Peyer's patch (tissue), 4 donors: ENCODE results near the gene SMNDC1.

Source experiments
- POLR2A ChIP-seq, 2 donors: fragments of 450-650 bp; IDR thresholded peaks; one replicate each; pipeline ENCODE4 v1.5.1; 2017; ENCODE audit warnings: antibody characterized with exemption in 2 of 2, mild to moderate bottlenecking in 2 of 2, moderate library complexity in 2 of 2
- TF ChIP-seq, protein P1 (sequence below), 6 experiments: fragments of 450-650 bp in 4 of 6; fragments of 200-600 bp in 2 of 6; sonication (generic) in 1 of 6; IDR thresholded peaks; one replicate each; pipeline ENCODE4 v1.5.1; 2017 to 2019; ENCODE audit warnings: antibody characterized with exemption in 6 of 6, mild to moderate bottlenecking in 3 of 6, moderate library complexity in 1 of 6

DNA sequence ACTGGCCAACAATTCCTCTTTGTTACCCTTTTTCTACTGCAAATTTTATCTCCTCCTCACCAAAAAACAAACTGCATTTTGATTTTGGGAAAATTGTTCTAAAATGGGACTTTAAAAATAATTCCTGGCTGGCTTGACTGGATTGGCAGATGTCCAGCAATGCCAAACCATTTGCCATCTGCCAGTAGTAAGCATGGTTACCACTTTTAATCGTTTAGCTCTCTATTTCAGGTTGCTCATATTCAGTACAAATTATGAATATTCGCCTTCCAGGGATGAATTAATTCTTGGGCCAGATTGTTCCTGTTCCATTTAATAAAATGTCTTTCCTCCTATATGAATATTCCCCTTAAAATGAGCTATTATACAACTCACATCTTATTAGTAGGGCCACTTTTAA, 35.7 kb downstream of the SMNDC1 start:
- TF ChIP-seq, protein P1, sequence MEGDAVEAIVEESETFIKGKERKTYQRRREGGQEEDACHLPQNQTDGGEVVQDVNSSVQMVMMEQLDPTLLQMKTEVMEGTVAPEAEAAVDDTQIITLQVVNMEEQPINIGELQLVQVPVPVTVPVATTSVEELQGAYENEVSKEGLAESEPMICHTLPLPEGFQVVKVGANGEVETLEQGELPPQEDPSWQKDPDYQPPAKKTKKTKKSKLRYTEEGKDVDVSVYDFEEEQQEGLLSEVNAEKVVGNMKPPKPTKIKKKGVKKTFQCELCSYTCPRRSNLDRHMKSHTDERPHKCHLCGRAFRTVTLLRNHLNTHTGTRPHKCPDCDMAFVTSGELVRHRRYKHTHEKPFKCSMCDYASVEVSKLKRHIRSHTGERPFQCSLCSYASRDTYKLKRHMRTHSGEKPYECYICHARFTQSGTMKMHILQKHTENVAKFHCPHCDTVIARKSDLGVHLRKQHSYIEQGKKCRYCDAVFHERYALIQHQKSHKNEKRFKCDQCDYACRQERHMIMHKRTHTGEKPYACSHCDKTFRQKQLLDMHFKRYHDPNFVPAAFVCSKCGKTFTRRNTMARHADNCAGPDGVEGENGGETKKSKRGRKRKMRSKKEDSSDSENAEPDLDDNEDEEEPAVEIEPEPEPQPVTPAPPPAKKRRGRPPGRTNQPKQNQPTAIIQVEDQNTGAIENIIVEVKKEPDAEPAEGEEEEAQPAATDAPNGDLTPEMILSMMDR (IDR thresholded peaks at IDR 0.05): no peak
- no peak for TF ChIP-seq POLR2A (IDR thresholded peaks at IDR 0.05)
